ENCODE measurements around the gene LRMDA.

DNA sequence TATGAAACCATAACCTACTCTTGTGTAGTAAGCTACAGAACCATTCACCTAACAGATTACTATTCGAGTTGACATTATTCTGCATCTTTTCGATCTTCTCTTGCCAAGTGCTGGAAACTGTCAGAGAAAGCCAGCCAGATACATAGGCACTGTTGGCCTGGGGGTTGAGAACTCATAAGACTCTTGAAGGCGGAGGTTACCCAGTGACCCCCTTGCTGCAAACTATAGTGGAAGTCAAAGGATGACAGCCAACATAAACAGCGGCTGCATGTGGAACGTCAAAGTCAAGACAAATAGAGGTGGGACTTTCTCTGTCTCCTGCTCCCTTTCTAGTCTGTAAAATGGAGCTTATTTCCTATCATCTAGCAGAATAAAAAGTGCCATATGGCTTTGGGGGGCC, 394.2 kb downstream of the LRMDA start:
- TF ChIP-seq POLR2A (IDR thresholded peaks at IDR 0.05) = no peak
- TF ChIP-seq, protein P1, sequence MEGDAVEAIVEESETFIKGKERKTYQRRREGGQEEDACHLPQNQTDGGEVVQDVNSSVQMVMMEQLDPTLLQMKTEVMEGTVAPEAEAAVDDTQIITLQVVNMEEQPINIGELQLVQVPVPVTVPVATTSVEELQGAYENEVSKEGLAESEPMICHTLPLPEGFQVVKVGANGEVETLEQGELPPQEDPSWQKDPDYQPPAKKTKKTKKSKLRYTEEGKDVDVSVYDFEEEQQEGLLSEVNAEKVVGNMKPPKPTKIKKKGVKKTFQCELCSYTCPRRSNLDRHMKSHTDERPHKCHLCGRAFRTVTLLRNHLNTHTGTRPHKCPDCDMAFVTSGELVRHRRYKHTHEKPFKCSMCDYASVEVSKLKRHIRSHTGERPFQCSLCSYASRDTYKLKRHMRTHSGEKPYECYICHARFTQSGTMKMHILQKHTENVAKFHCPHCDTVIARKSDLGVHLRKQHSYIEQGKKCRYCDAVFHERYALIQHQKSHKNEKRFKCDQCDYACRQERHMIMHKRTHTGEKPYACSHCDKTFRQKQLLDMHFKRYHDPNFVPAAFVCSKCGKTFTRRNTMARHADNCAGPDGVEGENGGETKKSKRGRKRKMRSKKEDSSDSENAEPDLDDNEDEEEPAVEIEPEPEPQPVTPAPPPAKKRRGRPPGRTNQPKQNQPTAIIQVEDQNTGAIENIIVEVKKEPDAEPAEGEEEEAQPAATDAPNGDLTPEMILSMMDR (IDR thresholded peaks at IDR 0.05) = no peak
- no peak for TF ChIP-seq EP300 (IDR thresholded peaks at IDR 0.05)
